ENCODE measurements around the gene RPS16.

- TF ChIP-seq POLR2A (IDR thresholded peaks at IDR 0.05) (no peak), EP300 (IDR thresholded peaks at IDR 0.05) (no peak), CTCF (IDR thresholded peaks at IDR 0.05) (no peak)
Measured at GRCh38 chr19:39427707-39428106, 8.0 kb downstream of the RPS16 start.
